ENCODE results near the gene PTPRT.
A peak's percentile ranks its signal among the peaks of the same experiment; 100 is the strongest.
"Not testable (repeated sequence)": the region's sequence is repeated elsewhere in the genome, so short reads cannot be mapped to it uniquely, and the experiment has no call there.

The PTPRT gene

GRCh38 chr20:43187476-43188233 lies 2.1 kb downstream of the PTPRT start:
- peak; percentile 81 for DNase-seq (ENCODE audit: low read depth, low spot score)

GRCh38 chr20:43186312-43186711 lies 3.4 kb downstream of the PTPRT start:
- DNase-seq (ENCODE audit: low read depth, low spot score): no peak

GRCh38 chr20:43185901-43186300 lies 3.8 kb downstream of the PTPRT start:
- no peak for DNase-seq (ENCODE audit: low read depth, low spot score)

GRCh38 chr20:43183536-43184070 lies 6.1 kb downstream of the PTPRT start:
- no peak for DNase-seq (ENCODE audit: low read depth, low spot score)

GRCh38 chr20:43178080-43178479 lies 11.6 kb downstream of the PTPRT start:
- DNase-seq (ENCODE audit: low read depth, low spot score): no peak

GRCh38 chr20:43176726-43177125 lies 13.0 kb downstream of the PTPRT start:
- DNase-seq (ENCODE audit: low read depth, low spot score): no peak

- DNase-seq (ENCODE audit: low read depth, low spot score): no peak
Observed at GRCh38 chr20:43171930-43172329, 17.8 kb downstream of the PTPRT start.

GRCh38 chr20:43170771-43171170 lies 18.9 kb downstream of the PTPRT start:
- no peak for DNase-seq (ENCODE audit: low read depth, low spot score)

GRCh38 chr20:43167615-43168014 lies 22.1 kb downstream of the PTPRT start:
- no peak for DNase-seq (ENCODE audit: low read depth, low spot score)

- DNase-seq (ENCODE audit: low read depth, low spot score): no peak
Observed at GRCh38 chr20:43167021-43167420, 22.7 kb downstream of the PTPRT start.

GRCh38 chr20:43165611-43166010 lies 24.1 kb downstream of the PTPRT start:
- no peak for DNase-seq (ENCODE audit: low read depth, low spot score)

GRCh38 chr20:43164736-43165135 lies 25.0 kb downstream of the PTPRT start:
- not testable (repeated sequence) for DNase-seq (ENCODE audit: low read depth, low spot score)

GRCh38 chr20:43161716-43162115 lies 28.0 kb downstream of the PTPRT start:
- no peak for DNase-seq (ENCODE audit: low read depth, low spot score)

GRCh38 chr20:43160941-43161340 lies 28.8 kb downstream of the PTPRT start:
- DNase-seq (ENCODE audit: low read depth, low spot score): no peak

- no peak for DNase-seq (ENCODE audit: low read depth, low spot score)
Observed at GRCh38 chr20:43159994-43160393, 29.7 kb downstream of the PTPRT start.

- DNase-seq (ENCODE audit: low read depth, low spot score): no peak
Observed at GRCh38 chr20:43155366-43156100, 34.2 kb downstream of the PTPRT start.

- no peak for DNase-seq (ENCODE audit: low read depth, low spot score)
Observed at GRCh38 chr20:43151901-43152300, 37.8 kb downstream of the PTPRT start.

GRCh38 chr20:43151256-43151655 lies 38.5 kb downstream of the PTPRT start:
- DNase-seq (ENCODE audit: low read depth, low spot score): no peak

- DNase-seq (ENCODE audit: low read depth, low spot score): no peak
Observed at GRCh38 chr20:43140726-43141125, 49.0 kb downstream of the PTPRT start.

GRCh38 chr20:43138061-43138770 lies 51.5 kb downstream of the PTPRT start:
- DNase-seq (ENCODE audit: low read depth, low spot score): no peak

- no peak for DNase-seq (ENCODE audit: low read depth, low spot score)
Observed at GRCh38 chr20:43137160-43137559, 52.5 kb downstream of the PTPRT start.

GRCh38 chr20:43124241-43124640 lies 65.5 kb downstream of the PTPRT start:
- no peak for DNase-seq (ENCODE audit: low read depth, low spot score)
